OCI-LY1 (cell line): ENCODE measurements around the gene NKAIN4.

Source experiments
- EZH2 ChIP-seq: fragments of 200-600 bp; sonication (generic), shearing (Covaris generic); IDR thresholded peaks from 2 replicates; pipeline ENCODE4 v1.8.0; 2017; ENCODE audit warnings: borderline replicate concordance, mixed run types, mild to moderate bottlenecking, antibody characterized with exemption, low read length, moderate library complexity, mixed read lengths
- TF ChIP-seq, protein P1 (sequence below): fragments of 200-600 bp; sonication (generic), shearing (Covaris generic); IDR thresholded peaks from 2 replicates; pipeline ENCODE4 v1.5.1; 2017; ENCODE audit warnings: mild to moderate bottlenecking, antibody characterized with exemption, low read length, moderate library complexity, mixed read lengths

DNA sequence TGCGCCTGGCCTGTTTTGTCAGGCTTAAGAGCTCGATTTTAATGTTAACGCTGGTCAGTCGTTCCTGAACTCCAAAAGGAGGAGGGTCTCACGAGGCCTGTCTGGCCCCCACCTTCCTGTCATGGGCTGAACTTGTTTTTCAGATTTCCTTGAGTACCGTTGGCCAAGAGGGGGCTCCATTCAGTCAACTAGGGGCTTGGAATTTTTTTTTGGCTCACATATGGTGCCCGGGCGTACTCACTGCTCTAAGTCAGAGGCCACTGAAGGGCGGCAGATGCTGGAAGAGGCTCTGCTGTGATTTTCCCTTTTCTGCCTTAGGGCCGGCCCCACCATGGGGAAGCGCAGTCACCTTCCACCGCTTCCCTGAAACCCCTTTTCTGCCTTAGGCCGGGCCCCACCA, 25.5 kb downstream of the NKAIN4 start:
- TF ChIP-seq, protein P1, sequence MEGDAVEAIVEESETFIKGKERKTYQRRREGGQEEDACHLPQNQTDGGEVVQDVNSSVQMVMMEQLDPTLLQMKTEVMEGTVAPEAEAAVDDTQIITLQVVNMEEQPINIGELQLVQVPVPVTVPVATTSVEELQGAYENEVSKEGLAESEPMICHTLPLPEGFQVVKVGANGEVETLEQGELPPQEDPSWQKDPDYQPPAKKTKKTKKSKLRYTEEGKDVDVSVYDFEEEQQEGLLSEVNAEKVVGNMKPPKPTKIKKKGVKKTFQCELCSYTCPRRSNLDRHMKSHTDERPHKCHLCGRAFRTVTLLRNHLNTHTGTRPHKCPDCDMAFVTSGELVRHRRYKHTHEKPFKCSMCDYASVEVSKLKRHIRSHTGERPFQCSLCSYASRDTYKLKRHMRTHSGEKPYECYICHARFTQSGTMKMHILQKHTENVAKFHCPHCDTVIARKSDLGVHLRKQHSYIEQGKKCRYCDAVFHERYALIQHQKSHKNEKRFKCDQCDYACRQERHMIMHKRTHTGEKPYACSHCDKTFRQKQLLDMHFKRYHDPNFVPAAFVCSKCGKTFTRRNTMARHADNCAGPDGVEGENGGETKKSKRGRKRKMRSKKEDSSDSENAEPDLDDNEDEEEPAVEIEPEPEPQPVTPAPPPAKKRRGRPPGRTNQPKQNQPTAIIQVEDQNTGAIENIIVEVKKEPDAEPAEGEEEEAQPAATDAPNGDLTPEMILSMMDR = no peak
- no peak for TF ChIP-seq EZH2
